SK-N-MC (cell line): ENCODE measurements around the gene MYCBP.

Experiments
- EZH2 ChIP-seq: fragments of 200-600 bp; sonication (generic); IDR thresholded peaks from one replicate; pipeline ENCODE4 v1.6.1; 2017; ENCODE audit warnings: antibody characterized with exemption
- FOXP2 ChIP-seq: optimal IDR thresholded peaks from 2 replicates; pipeline ENCODE3; 2011; ENCODE audit warnings: mild to moderate bottlenecking, moderate library complexity; ENCODE audit not compliant: insufficient read depth; ENCODE audit errors: extremely low read length, control extremely low read depth
- POLR2AphosphoS5 ChIP-seq: IDR thresholded peaks from 2 replicates; pipeline ENCODE4 v1.6.1; 2012; ENCODE audit warnings: mild to moderate bottlenecking, low read depth, low read length, borderline replicate concordance

- TF ChIP-seq POLR2AphosphoS5 (no peak), EZH2 (no peak), FOXP2 (no peak)
Observed at GRCh38 chr1:38839363-38839762, 33.8 kb downstream of the MYCBP start.
